VCaP (cell line): ENCODE measurements around the gene CAPG.
A peak's percentile ranks its signal among the peaks of the same experiment; 100 is the strongest.

Experiments used
- H3K27ac ChIP-seq: fragments of 450-650 bp; 2 replicates; pipeline ENCODE4 v1.5.1; 2017
- TF ChIP-seq, protein P1 (sequence below): fragments of 450-650 bp; conservative IDR thresholded peaks from 2 replicates; pipeline ENCODE4 v1.5.1; 2017; ENCODE audit warnings: mild to moderate bottlenecking, moderate library complexity

CAPG gene

DNA sequence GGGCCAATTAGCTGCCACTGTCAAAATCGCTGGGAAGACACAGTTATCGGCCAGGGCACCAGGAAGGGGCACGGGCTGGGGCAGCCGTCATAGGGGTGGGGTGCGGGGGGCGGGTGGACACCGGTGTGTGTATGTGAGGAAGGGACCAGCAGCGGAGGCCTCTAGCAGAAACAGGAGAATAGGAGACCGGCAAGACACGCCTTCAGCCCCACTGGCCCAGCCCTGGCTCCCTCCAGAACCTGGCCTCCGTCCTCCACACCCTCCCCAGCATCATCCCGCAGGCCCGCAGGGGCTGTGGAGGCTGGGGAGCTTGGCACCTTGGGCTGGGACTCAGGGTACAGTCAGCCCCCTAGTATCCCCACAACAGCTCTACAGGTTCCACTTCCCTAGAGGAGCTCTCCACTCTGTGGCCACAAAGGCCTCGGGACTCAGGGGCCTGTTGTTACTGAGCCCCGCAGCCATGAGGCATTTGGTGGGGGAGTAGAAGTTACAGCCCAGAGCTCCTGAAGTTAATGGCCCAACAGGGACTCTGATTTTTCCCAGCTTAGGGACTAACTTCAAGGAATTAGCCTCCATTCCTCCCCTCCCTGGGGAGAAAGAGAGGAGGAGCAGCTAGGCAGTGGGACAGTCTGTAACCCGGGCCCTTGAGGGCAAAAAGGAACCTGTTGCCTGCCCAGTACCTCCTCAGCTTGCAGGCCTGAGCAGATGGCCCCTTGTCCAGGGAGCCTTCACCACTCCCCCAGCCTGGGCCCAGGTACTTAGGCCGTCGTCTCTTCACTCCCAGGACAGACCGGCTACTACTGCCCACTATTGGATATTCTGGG is 28.2 kb upstream of the CAPG start:
- peak overlapping the region; percentile 83 for H3K27ac ChIP-seq
- TF ChIP-seq, protein P1, sequence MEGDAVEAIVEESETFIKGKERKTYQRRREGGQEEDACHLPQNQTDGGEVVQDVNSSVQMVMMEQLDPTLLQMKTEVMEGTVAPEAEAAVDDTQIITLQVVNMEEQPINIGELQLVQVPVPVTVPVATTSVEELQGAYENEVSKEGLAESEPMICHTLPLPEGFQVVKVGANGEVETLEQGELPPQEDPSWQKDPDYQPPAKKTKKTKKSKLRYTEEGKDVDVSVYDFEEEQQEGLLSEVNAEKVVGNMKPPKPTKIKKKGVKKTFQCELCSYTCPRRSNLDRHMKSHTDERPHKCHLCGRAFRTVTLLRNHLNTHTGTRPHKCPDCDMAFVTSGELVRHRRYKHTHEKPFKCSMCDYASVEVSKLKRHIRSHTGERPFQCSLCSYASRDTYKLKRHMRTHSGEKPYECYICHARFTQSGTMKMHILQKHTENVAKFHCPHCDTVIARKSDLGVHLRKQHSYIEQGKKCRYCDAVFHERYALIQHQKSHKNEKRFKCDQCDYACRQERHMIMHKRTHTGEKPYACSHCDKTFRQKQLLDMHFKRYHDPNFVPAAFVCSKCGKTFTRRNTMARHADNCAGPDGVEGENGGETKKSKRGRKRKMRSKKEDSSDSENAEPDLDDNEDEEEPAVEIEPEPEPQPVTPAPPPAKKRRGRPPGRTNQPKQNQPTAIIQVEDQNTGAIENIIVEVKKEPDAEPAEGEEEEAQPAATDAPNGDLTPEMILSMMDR = no peak

DNA sequence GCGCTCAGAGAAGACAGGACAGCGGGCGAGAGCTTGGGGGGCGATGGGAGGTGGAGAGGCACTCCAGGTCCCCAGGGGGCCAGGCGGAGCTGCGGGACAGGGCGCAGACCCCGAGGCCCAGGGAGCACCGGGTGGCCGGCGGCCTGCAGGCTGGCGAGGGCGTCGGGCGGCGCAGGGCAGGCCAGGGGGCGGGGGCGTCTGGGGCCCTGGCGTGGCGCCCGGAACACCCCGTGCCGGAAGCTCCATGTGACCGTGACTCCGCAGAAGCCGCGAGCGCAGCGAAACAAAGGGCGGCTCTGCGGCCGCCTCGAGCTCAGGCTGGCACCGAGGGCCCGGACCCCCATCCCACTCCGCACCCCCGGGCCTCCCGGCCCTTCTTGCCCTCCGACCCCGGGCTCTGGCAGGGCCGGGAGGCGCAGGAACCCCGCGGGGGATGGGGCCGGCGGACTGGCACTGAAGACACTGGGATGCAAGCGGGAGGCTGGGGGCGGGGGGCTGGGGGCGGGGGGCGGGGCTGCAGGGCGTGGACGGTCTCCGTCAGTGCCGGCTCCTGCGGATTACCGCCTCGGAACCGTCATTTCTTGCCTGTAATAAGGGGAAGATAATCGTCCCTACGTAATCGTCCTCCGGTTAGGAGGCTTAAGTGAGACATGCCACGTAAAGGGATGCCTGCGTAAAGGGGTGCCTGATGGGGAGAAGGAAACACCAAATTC is 27.5 kb upstream of the CAPG start:
- peak overlapping the region; percentile 83 for H3K27ac ChIP-seq
- TF ChIP-seq, protein P1 = no peak

DNA sequence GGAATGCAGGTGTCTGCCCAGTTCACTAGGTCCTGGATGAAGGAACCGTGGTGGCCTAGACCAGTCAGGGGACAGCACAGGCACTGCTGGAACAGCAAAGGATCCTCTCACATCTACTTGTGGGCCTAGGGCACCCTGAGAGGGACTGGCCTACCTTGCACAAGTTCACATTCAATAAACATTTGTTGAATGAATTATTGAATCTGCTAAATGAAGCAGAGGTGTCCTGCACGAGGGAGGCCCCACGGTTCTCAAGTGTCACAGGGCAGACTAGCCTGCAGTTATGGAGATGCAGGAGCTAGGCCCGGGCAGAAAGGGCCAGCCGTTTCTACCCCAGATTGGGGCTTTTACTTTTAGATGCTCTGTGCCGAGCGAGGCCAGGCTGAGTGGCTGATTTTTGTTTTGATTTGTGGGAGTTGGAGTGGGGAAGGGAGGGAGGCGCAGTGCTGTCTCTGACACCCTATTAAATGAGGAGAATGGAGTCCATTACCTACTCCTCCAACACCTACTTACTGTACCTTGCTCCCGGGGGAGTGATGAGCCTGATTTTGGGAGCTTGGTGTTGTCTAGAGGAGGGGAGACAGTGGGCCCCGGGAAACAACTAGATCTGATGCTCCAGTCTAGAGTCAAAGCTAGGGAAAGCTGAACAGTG is 26.8 kb upstream of the CAPG start:
- H3K27ac ChIP-seq = peak overlapping the region; percentile 83
- TF ChIP-seq, protein P1 = no peak

DNA sequence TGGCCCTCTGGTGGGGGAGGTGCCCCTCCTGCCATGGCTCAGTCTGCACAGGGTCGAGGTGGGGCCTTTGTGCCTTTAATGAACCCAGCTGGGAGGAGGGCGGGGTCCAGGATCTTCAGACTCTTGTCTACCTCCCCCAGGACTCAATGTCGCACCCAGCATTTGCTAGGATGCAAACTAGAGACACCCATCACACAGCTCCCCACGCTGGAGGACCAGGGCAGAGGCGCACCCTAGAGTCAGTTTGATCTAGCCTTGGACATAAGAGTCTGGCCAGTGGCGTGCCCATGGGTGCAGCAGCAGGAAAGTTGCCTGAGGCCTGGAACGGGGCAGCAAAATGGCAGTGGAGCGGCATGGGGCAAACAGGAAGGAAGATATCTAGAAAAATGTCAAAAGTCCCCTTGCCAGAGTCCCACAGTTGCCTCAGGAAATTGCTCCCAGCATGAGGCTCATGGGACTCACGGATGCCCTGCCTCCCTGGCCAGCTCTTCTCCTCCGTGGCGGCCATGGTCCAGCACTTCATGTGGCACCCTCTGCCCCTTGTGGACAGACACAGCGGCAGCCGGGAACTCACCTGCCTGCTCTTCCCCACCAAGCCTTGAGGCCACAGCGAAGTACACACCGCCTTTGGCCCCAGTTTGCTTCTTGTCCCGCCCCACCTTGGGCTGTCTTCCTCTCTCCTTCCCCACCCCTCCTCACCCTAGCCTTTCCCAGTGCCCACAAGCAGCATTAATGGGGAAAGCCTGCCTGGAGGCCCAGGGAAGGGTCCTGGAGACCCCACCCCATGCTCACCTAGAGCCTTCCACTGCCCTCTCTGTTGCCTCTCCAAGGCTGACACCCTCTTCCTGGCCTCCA is 26.0 kb upstream of the CAPG start:
- TF ChIP-seq, protein P1 = no peak
- H3K27ac ChIP-seq = peak overlapping the region; percentile 83

DNA sequence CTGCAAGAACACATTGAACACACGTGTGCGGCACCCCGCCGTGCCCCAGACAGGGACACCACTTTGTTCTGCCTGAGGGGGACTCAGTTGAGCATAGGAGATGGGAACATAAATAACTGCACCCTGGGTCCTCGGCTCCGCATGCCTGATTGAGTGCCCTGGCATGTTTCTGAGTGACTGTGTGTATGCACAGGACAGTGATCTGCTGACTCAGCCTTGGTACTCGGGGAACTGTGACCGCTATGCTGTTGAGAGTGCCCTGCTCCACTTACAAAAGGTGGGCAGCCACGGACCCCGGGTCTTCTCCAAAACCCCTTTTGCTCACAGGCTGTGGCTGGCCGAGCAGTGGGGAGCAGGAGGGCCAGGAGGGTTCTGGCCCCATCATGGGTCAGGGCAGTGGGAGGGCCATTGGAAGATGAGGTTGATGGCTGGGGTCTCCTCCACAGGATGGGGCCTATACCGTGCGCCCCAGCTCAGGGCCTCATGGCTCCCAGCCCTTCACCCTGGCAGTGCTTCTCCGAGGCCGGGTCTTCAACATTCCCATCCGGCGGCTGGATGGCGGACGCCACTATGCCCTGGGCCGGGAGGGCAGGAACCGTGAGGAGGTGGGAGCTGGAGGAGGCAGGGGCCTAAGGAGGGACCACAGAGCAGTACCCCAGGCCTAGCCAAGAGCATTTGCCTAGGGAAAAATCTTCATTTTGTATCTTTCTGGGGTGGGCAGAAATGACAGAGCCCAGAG is 25.2 kb upstream of the CAPG start:
- H3K27ac ChIP-seq = no peak overlapping the region; the same call in 1 of the 2 replicates
- TF ChIP-seq, protein P1 = no peak

DNA sequence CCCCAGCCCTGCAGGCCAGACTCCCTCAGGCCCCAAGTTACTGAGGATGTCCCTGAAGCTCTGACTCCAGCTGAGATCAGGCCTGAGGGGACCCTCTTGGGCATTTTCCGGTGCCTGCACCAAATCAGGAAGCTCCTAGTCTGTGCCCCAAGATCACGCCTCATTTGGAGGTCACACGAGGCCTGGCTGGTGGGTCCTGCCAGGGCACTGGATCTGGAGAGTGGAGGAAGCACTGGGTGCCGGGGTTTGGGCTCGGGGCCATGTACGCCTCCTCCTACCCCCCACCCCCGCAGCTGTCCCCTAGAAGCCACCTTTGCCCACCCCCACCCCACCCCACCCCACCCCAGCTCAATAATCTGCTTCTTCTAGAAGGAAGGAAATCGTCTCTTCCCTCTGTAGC is 24.5 kb upstream of the CAPG start:
- peak overlapping the region; percentile 52 for H3K27ac ChIP-seq
- TF ChIP-seq, protein P1 = no peak
